SH-SY5Y (cell line): Measurements from ENCODE around the gene GFOD1.

ENCODE experiments used
- GATA2 ChIP-seq: IDR thresholded peaks from 2 replicates; pipeline ENCODE4 v1.6.1; 2011; ENCODE audit warnings: mild to moderate bottlenecking, low read depth, low read length
- GATA3 ChIP-seq: IDR thresholded peaks from 2 replicates; pipeline ENCODE4 v1.6.1; 2011; ENCODE audit warnings: low read depth, mild to moderate bottlenecking, low read length, moderate library complexity

DNA sequence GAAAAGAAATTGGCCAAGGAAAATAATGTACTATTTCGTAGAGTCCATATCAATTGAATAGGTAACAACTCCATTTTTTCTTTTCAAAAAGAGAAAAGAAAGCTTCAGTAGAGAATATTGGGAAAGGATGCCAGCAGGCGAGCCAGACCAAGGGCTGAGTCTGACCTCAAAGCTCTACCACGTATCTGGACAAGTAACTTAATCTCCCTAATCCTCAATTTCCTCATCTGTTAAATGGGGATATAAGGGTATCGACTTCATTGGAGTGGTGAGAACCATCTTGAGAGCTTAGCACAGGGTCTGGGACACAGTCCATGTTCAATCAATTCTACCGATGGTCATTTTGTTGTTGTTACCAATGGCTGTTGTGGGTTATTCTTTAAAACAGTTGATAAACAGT lies 95.9 kb downstream of the GFOD1 start:
- no peak for TF ChIP-seq GATA2
- no peak for TF ChIP-seq GATA3
